CD4-positive, alpha-beta T cell treated with Interleukin-17A for 4 hours (primary cell): ENCODE results near the gene KCNT1.

Experiments
- DNase-seq: peaks from one replicate; pipeline ENCODE4 v3.0.0-alpha.2; 2020; ENCODE audit warnings: mixed read lengths

KCNT1 gene

GRCh38 chr9:135701067-135701958 lies 672 bp upstream of the KCNT1 start:
- DNase-seq: no peak

GRCh38 chr9:135703726-135704125 lies 1.7 kb downstream of the KCNT1 start:
- no peak for DNase-seq

- DNase-seq: no peak
These were observed 2.5 kb downstream of the KCNT1 start for GRCh38 chr9:135704483-135704882.

- no peak for DNase-seq
These were observed 3.4 kb downstream of the KCNT1 start for GRCh38 chr9:135705376-135705775.

- DNase-seq: no peak
These were observed 4.3 kb downstream of the KCNT1 start for GRCh38 chr9:135706288-135706687.

GRCh38 chr9:135707252-135708138 lies 5.5 kb downstream of the KCNT1 start:
- DNase-seq: no peak

GRCh38 chr9:135708164-135708563 lies 6.2 kb downstream of the KCNT1 start:
- DNase-seq: no peak

- DNase-seq: no peak
These were observed 9.4 kb downstream of the KCNT1 start for GRCh38 chr9:135711391-135711790.

GRCh38 chr9:135711881-135712280 lies 9.9 kb downstream of the KCNT1 start:
- DNase-seq: no peak

GRCh38 chr9:135712613-135713295 lies 10.8 kb downstream of the KCNT1 start:
- no peak for DNase-seq

- no peak for DNase-seq
These were observed 12.5 kb downstream of the KCNT1 start for GRCh38 chr9:135714242-135715055.

GRCh38 chr9:135715056-135715595 lies 13.1 kb downstream of the KCNT1 start:
- DNase-seq: no peak

GRCh38 chr9:135716045-135716444 lies 14.1 kb downstream of the KCNT1 start:
- no peak for DNase-seq

- DNase-seq: no peak
These were observed 15.4 kb downstream of the KCNT1 start for GRCh38 chr9:135717410-135717809.

GRCh38 chr9:135718616-135719015 lies 16.6 kb downstream of the KCNT1 start:
- no peak for DNase-seq

GRCh38 chr9:135719472-135719871 lies 17.5 kb downstream of the KCNT1 start:
- DNase-seq: no peak

GRCh38 chr9:135722365-135722764 lies 20.4 kb downstream of the KCNT1 start:
- DNase-seq: no peak

GRCh38 chr9:135724186-135724787 lies 22.3 kb downstream of the KCNT1 start:
- DNase-seq: no peak

- no peak for DNase-seq
These were observed 24.3 kb downstream of the KCNT1 start for GRCh38 chr9:135726138-135726853.

- DNase-seq: no peak
These were observed 25.4 kb downstream of the KCNT1 start for GRCh38 chr9:135727257-135727875.
